MM.1S (cell line): ENCODE data around the gene XRCC4.

Source experiments
- DNase-seq: peaks from one replicate; pipeline ENCODE4 v3.0.0-alpha.2; 2015
- H2AFZ ChIP-seq: fragments of 300-600 bp; sonication (generic); 2 replicates; pipeline ENCODE4 v1.6.0; 2016; ENCODE audit warnings: antibody characterized with exemption, low read length
- H3F3A ChIP-seq: fragments of 300-600 bp; sonication (generic); 2 replicates; pipeline ENCODE4 v1.6.1; 2016; ENCODE audit warnings: mild to moderate bottlenecking, antibody characterized with exemption, low read length, moderate library complexity, mixed read lengths; ENCODE audit not compliant: insufficient read depth
- H3K27ac ChIP-seq: fragments of 300-600 bp; sonication (generic); 2 replicates; pipeline ENCODE4 v1.5.1; 2016; ENCODE audit warnings: mild to moderate bottlenecking, low read length
- H3K27me3 ChIP-seq: fragments of 300-600 bp; sonication (generic); replicated peaks from 2 replicates; pipeline ENCODE4 v1.6.0; 2016; ENCODE audit warnings: low read length; ENCODE audit not compliant: insufficient read depth
- H3K36me3 ChIP-seq: fragments of 300-600 bp; sonication (generic); replicated peaks from 2 replicates; pipeline ENCODE4 v1.6.1; 2016; ENCODE audit warnings: mild to moderate bottlenecking, low read length, mixed read lengths; ENCODE audit not compliant: insufficient read depth
- H3K4me1 ChIP-seq: fragments of 300-600 bp; sonication (generic); 2 replicates; pipeline ENCODE4 v1.6.1; 2016; ENCODE audit warnings: low read length, mixed read lengths
- H3K4me2 ChIP-seq: fragments of 300-600 bp; sonication (generic); 2 replicates; pipeline ENCODE4 v1.6.0; 2016; ENCODE audit warnings: low read depth, low read length
- H3K4me3 ChIP-seq: fragments of 300-600 bp; sonication (generic); 2 replicates; pipeline ENCODE4 v1.5.1; 2016; ENCODE audit warnings: low read length, mixed read lengths
- H3K79me2 ChIP-seq: fragments of 300-600 bp; sonication (generic); 2 replicates; pipeline ENCODE4 v1.6.1; 2016; ENCODE audit warnings: mixed run types, low read length, mixed read lengths
- H3K9ac ChIP-seq: fragments of 300-600 bp; sonication (generic); 2 replicates; pipeline ENCODE4 v1.6.1; 2016; ENCODE audit warnings: low read length, mixed read lengths
- H3K9me2 ChIP-seq: fragments of 300-600 bp; sonication (generic); replicated peaks from 2 replicates; pipeline ENCODE4 v1.6.1; 2016; ENCODE audit warnings: mild to moderate bottlenecking, low read length, mixed read lengths; ENCODE audit not compliant: insufficient read depth
- H3K9me3 ChIP-seq: fragments of 300-600 bp; sonication (generic); replicated peaks from 2 replicates; pipeline ENCODE4 v1.6.1; 2016; ENCODE audit warnings: mild to moderate bottlenecking, low read length, mixed read lengths; ENCODE audit not compliant: insufficient read depth
- H4K20me1 ChIP-seq: fragments of 300-600 bp; sonication (generic); 2 replicates; pipeline ENCODE4 v1.6.1; 2016; ENCODE audit warnings: mild to moderate bottlenecking, low read length, moderate library complexity, mixed read lengths; ENCODE audit not compliant: insufficient read depth
- CTCF ChIP-seq: fragments of 300-600 bp; sonication (generic); IDR thresholded peaks from 2 replicates; pipeline ENCODE4 v1.5.1; 2016; ENCODE audit warnings: antibody characterized with exemption, low read length, mixed read lengths
- EZH2 ChIP-seq: fragments of 300-600 bp; sonication (generic); optimal IDR thresholded peaks from 2 replicates; pipeline ENCODE3; 2017; ENCODE audit warnings: low read depth, mild to moderate bottlenecking, antibody characterized with exemption, low read length, mixed read lengths
- EZH2phosphoT487 ChIP-seq: fragments of 300-600 bp; sonication (generic); IDR thresholded peaks from 2 replicates; pipeline ENCODE4 v1.6.1; 2018; ENCODE audit warnings: antibody characterized with exemption, low read length

XRCC4 gene

GRCh38 chr5:83090169-83090568 lies 12.8 kb downstream of the XRCC4 start:
- H3K36me3 ChIP-seq, result no peaks in the 10 kb centered on the region
- no peaks in the 10 kb centered on the region for H3K27me3 ChIP-seq
- TF ChIP-seq EZH2, result no peak
- no peak for TF ChIP-seq CTCF
- TF ChIP-seq EZH2phosphoT487, result no peak
- DNase-seq, result no peak
- no peak overlapping the region for H3K27ac ChIP-seq
- no peak overlapping the region for H3K4me3 ChIP-seq
- no peak overlapping the region for H3K4me2 ChIP-seq
- H2AFZ ChIP-seq, result no peak overlapping the region
- no peak overlapping the region for H3K9ac ChIP-seq
- no peaks in the 10 kb centered on the region for H3F3A ChIP-seq
- peaks cover 15% of the 10 kb centered on the region for H3K4me1 ChIP-seq
- peaks cover 5% of the 10 kb centered on the region; the same call in 1 of the 2 replicates for H3K79me2 ChIP-seq
- no peaks in the 10 kb centered on the region for H3K9me2 ChIP-seq
- H4K20me1 ChIP-seq, result no peaks in the 10 kb centered on the region
- H3K9me3 ChIP-seq, result no peaks in the 10 kb centered on the region

- Histone ChIP-seq H3K36me3 (no peaks in the 10 kb centered on the region), H3K27me3 (no peaks in the 10 kb centered on the region), H3K79me2 (peaks cover 5% of the 10 kb centered on the region; the same call in 1 of the 2 replicates), H3K9me2 (no peaks in the 10 kb centered on the region), H3K4me1 (peaks cover 18% of the 10 kb centered on the region), H3K9ac (no peak overlapping the region), H3K9me3 (no peaks in the 10 kb centered on the region), H3K4me2 (peak overlapping the region; percentile 11; the same call in 1 of the 2 replicates), H3F3A (no peaks in the 10 kb centered on the region), H3K27ac (no peak overlapping the region), H3K4me3 (no peak overlapping the region), H4K20me1 (no peaks in the 10 kb centered on the region), H2AFZ (no peak overlapping the region)
- TF ChIP-seq CTCF (no peak), EZH2phosphoT487 (no peak)
- DNase-seq, result no peak
Measured at GRCh38 chr5:83092619-83093018, 15.3 kb downstream of the XRCC4 start.

GRCh38 chr5:83093692-83094091 lies 16.3 kb downstream of the XRCC4 start:
- no peak overlapping the region for H2AFZ ChIP-seq
- H3K4me3 ChIP-seq, result no peak overlapping the region
- H3K79me2 ChIP-seq, result peaks cover 5% of the 10 kb centered on the region; the same call in 1 of the 2 replicates
- H3K4me1 ChIP-seq, result peaks cover 24% of the 10 kb centered on the region
- H3K9me2 ChIP-seq, result no peaks in the 10 kb centered on the region
- H3K27ac ChIP-seq, result no peak overlapping the region
- no peak overlapping the region for H3K4me2 ChIP-seq
- no peaks in the 10 kb centered on the region for H3F3A ChIP-seq
- H4K20me1 ChIP-seq, result no peaks in the 10 kb centered on the region
- no peak for DNase-seq
- H3K27me3 ChIP-seq, result no peaks in the 10 kb centered on the region
- H3K9me3 ChIP-seq, result no peaks in the 10 kb centered on the region
- no peaks in the 10 kb centered on the region for H3K36me3 ChIP-seq
- no peak overlapping the region for H3K9ac ChIP-seq
- TF ChIP-seq EZH2phosphoT487 (no peak), CTCF (no peak), EZH2 (no peak)
